HepG2 (cell line): ENCODE results near the gene IRAK2. TPM values are rescaled to one million over a fixed set of nuclear protein-coding genes. Genes with fewer than 3 reads are reported as not detected.

Experiments
- ATAC-seq: fragments of 200-7000 bp; cut with Tn5 transposase; 3 replicates; pipeline ENCODE4 v1.9.1; 2020; ENCODE audit warnings: mild to moderate bottlenecking, moderate library complexity
- BruUV-seq: library from RNA; stranded (reverse); fragments of 400-500 nt; replicated peaks from 2 replicates; lab custom pipeline; 2021; lab: Mats Ljungman, UMichigan
- CTCF ChIA-PET: fragments of 300-600 bp; formaldehyde crosslinking; extraction: SDS; loops from one replicate; lab custom pipeline; 2021; ENCODE audit warnings: low total read pairs, inconsistent platforms, low intra/inter-chr PET ratio; lab: Yijun Ruan, JAX
- POLR2A ChIA-PET: fragments of 350-600 bp; sonication (Branson Sonifier 250); formaldehyde crosslinking; loops from one replicate; lab custom pipeline; 2020; ENCODE audit warnings: antibody characterized with exemption, inconsistent platforms; lab: Yijun Ruan, JAX
- DNase-seq: peaks from one replicate; pipeline ENCODE4 v3.0.0-alpha.2; 2015; ENCODE audit warnings: low spot score
- FAIRE-seq: peaks from 3 replicates; lab custom pipeline; 2011; peaks lifted over from hg19 to GRCh38; lab: Jason Lieb, UNC
- H2AFZ ChIP-seq: one replicate; pipeline ENCODE4 v1.6.1; 2011; ENCODE audit warnings: low read length, inconsistent platforms
- H3K27ac ChIP-seq: fragments of 300-600 bp; 3 replicates; pipeline ENCODE4 v1.8.0; 2011; ENCODE audit warnings: mixed run types, mild to moderate bottlenecking, mixed read lengths, low read length, inconsistent platforms; ENCODE audit not compliant: insufficient read depth; ENCODE audit errors: extremely low read length
- H3K27me3 ChIP-seq, 2 experiments: fragments of 200-600 bp in 1 of 2; 2 replicates in 1 of 2; 3 replicates in 1 of 2; pipeline versions ENCODE4 v1.6.0 to v1.8.0; 2011; ENCODE audit warnings: low read length in 2 of 2, mild to moderate bottlenecking in 2 of 2, moderate library complexity in 2 of 2, inconsistent platforms in 1 of 2; ENCODE audit not compliant: insufficient read depth in 2 of 2, control insufficient read depth in 1 of 2
- H3K36me3 ChIP-seq, 2 experiments: fragments of 200-600 bp in 1 of 2; replicated peaks in 1 of 2; 2 replicates in 1 of 2; 3 replicates in 1 of 2; pipeline versions ENCODE4 v1.5.1 to v1.8.0; 2011; ENCODE audit warnings: low read length in 2 of 2, inconsistent platforms in 1 of 2; ENCODE audit not compliant: insufficient read depth in 2 of 2, control insufficient read depth in 1 of 2
- H3K4me1 ChIP-seq: 2 replicates; pipeline ENCODE4 v1.5.1; 2012; ENCODE audit warnings: low read length, inconsistent platforms; ENCODE audit not compliant: insufficient read depth
- H3K4me2 ChIP-seq: 2 replicates; pipeline ENCODE4 v1.6.0; 2011; ENCODE audit warnings: low read depth, low read length, inconsistent platforms
- H3K4me3 ChIP-seq, 3 experiments: fragments of 200-600 bp in 1 of 3; sonication (generic), shearing (Covaris generic) in 1 of 3; replicated peaks in 1 of 3; 2 replicates each; pipeline ENCODE4 v1.5.1; 2011 to 2016; ENCODE audit warnings: low read length in 3 of 3, inconsistent platforms in 2 of 3, low read depth in 2 of 3, mild to moderate bottlenecking in 2 of 3, control low read depth in 1 of 3, mixed read lengths in 1 of 3; ENCODE audit not compliant: insufficient read depth in 1 of 3
- H3K79me2 ChIP-seq: one replicate; pipeline ENCODE4 v1.6.1; 2011; ENCODE audit warnings: low read length, inconsistent platforms; ENCODE audit not compliant: insufficient read depth
- H3K9ac ChIP-seq: 2 replicates; pipeline ENCODE4 v1.6.0; 2011; ENCODE audit warnings: mild to moderate bottlenecking, low read depth, low read length, inconsistent platforms; ENCODE audit not compliant: insufficient read depth
- H3K9me3 ChIP-seq: 2 replicates; pipeline ENCODE4 v1.5.1; 2012; ENCODE audit warnings: mild to moderate bottlenecking, low read length
- H4K20me1 ChIP-seq: 2 replicates; pipeline ENCODE4 v1.6.0; 2011; ENCODE audit warnings: inconsistent platforms, mild to moderate bottlenecking, low read length, moderate library complexity; ENCODE audit not compliant: insufficient read depth
- EED ChIP-seq: sonication (generic); formaldehyde crosslinking; IDR thresholded peaks from 2 replicates; pipeline ENCODE4 v1.5.0; 2020; ENCODE audit warnings: mild to moderate bottlenecking, missing genetic modification reagents
- ELF4 ChIP-seq: sonication (generic); formaldehyde crosslinking; IDR thresholded peaks from 2 replicates; pipeline ENCODE4 v1.5.0; 2020; ENCODE audit warnings: missing genetic modification reagents, mild to moderate bottlenecking, moderate library complexity, borderline replicate concordance
- FOSL2 ChIP-seq: sonication (generic); formaldehyde crosslinking; IDR thresholded peaks from 2 replicates; pipeline ENCODE4 v1.4.0; 2020; ENCODE audit warnings: missing genetic modification reagents
- GATAD1 ChIP-seq: IDR thresholded peaks from 2 replicates; pipeline ENCODE4 v1.6.1; 2016; ENCODE audit warnings: missing genetic modification reagents, missing compliant biosample characterization
- KAT2B ChIP-seq: fragments of 150-350 bp; IDR thresholded peaks from 2 replicates; pipeline ENCODE4 v1.6.1; 2014; ENCODE audit warnings: low read depth, low read length, borderline replicate concordance
- NFYB ChIP-seq: sonication (generic); formaldehyde crosslinking; IDR thresholded peaks from 2 replicates; pipeline ENCODE4 v1.4.0; 2020; ENCODE audit warnings: missing genetic modification reagents
- REXO4 ChIP-seq: sonication (generic); formaldehyde crosslinking; IDR thresholded peaks from 2 replicates; pipeline ENCODE4 v1.8.0; 2022; ENCODE audit warnings: missing genetic modification reagents, mild to moderate bottlenecking, borderline replicate concordance
- YEATS2 ChIP-seq: sonication (generic); formaldehyde crosslinking; IDR thresholded peaks from 2 replicates; pipeline ENCODE4 v1.4.0; 2020; ENCODE audit warnings: missing genetic modification reagents, borderline replicate concordance
- ZNF207 ChIP-seq: fragments of 450-650 bp; IDR thresholded peaks from 2 replicates; pipeline ENCODE4 v1.6.1; 2016; ENCODE audit warnings: antibody characterized with exemption, borderline replicate concordance
- ZNF607 ChIP-seq: sonication (generic); formaldehyde crosslinking; IDR thresholded peaks from 2 replicates; pipeline ENCODE4 v1.5.1; 2020; ENCODE audit warnings: missing genetic modification reagents, mild to moderate bottlenecking, borderline replicate concordance
- ZNF629 ChIP-seq: sonication (generic); formaldehyde crosslinking; conservative IDR thresholded peaks from 2 replicates; pipeline ENCODE4 v1.5.0; 2020; ENCODE audit warnings: missing genetic modification reagents
- WGBS: methylation state at CpG from one replicate; pipeline ENCODE4 v1.1.6; 2017; ENCODE audit warnings: low lambda C conversion rate; 5-methylcytosine and 5-hydroxymethylcytosine counted together
- in situ Hi-C: cut with HindIII; loops from 2 replicates; pipeline ENCODE4 v1.10.0; 2017; ENCODE audit warnings: low pct_unique_long_range_greater_than_20kb; ENCODE audit not compliant: extremely low pct_ligation_motif_present
- intact Hi-C: fragments of 100-400 bp; cut with micrococcal nuclease; formaldehyde crosslinking; loops from one replicate; pipeline ENCODE4 v1.10.0; 2022; ENCODE audit not compliant: unreplicated experiment
- polyA plus RNA-seq, 8 experiments: library from polyadenylated mRNA; depleted of rRNA in 3 of 8; stranded (reverse) in 7 of 8; unstranded in 1 of 8; fragments of >200 nt; fragmentation: Illumina TruSeq in 4 of 8; extraction: Trizol in 4 of 8; gene quantifications; 2 replicates each; pipeline versions ENCODE4 v1.2.1 to v1.2.3, GENCODE V29; 2011 to 2016; ENCODE audit warnings: low read depth in 4 of 8, missing spikeins in 1 of 8, mixed read lengths in 1 of 8; ENCODE audit not compliant: insufficient read depth in 1 of 8
- total RNA-seq, 5 experiments: library from RNA; depleted of rRNA; stranded (reverse); fragments of >200 nt; fragmentation: Illumina TruSeq; extraction: Trizol; gene quantifications; 2 replicates each; pipeline ENCODE4 v1.2.3, GENCODE V29; 2016; ENCODE audit warnings: low read depth in 1 of 5
- TF ChIP-seq, protein P1 (sequence below): sonication (generic); formaldehyde crosslinking; IDR thresholded peaks from 2 replicates; pipeline ENCODE4 v1.4.0; 2020; ENCODE audit warnings: low read depth, mild to moderate bottlenecking, missing genetic modification reagents
- TF ChIP-seq, protein P2 (sequence below): sonication (generic); formaldehyde crosslinking; IDR thresholded peaks from 2 replicates; pipeline ENCODE4 v1.8.1; 2023; ENCODE audit warnings: missing genetic modification reagents, mild to moderate bottlenecking, borderline replicate concordance

IRAK2 gene
- total and polyA plus RNA-seq, 2 of the 13 experiments (the other 11 are each of a cell fraction or from before 2014, with no cell fraction given): 13.1 to 23.3 TPM

DNA sequence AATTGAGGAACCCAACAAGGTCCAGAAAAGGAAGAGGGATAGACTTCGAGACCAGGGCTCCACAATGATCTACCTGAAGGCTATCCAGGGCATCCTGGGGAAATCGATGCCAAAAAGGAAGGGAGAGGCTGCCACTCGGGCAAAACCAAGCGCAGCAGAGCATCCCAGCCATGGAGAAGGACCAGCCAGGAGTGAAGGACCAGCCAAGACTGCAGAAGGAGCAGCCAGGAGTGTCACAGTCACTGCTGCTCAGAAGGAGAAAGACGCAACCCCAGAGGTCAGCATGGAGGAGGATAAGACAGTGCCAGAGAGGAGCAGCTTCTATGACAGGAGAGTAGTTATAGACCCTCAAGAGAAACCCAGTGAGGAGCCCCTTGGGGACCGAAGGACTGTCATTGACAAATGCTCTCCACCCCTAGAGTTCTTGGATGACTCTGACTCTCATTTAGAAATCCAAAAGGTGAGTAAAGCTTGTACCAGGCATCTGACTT lies 95.5 kb downstream of the IRAK2 start:
- Histone ChIP-seq H4K20me1 (peaks cover 23% of the 10 kb centered on the region; the same call in 1 of the 2 replicates), H3K27me3 (no peaks in the 10 kb centered on the region), H3K4me3 (no peak overlapping the region), H3K4me2 (no peak overlapping the region), H3K27ac (no peak overlapping the region), H2AFZ (no peak overlapping the region), H3K4me1 (peaks cover 15% of the 10 kb centered on the region), H3K9me3 (no peaks in the 10 kb centered on the region), H3K36me3 (peaks cover 23 to 71% of the 10 kb centered on the region in 2 experiments), H3K9ac (no peak overlapping the region)
- ATAC-seq: no peak
- no TSS peak for BruUV-seq
- DNase-seq: no peak
- intact Hi-C loops: no loop called here
- 95% methylated on average over 6 of the region's 6 CpGs for WGBS
- ChIA-PET POLR2A (no interaction called here), CTCF (no interaction called here)
- in situ Hi-C loops: no loop called here
- FAIRE-seq: no peak
- no peak for TF ChIP-seq REXO4
- TF ChIP-seq, all 625 proteins: peak for 0
- peaks cover 82% of the 10 kb centered on the region for H3K79me2 ChIP-seq

DNA sequence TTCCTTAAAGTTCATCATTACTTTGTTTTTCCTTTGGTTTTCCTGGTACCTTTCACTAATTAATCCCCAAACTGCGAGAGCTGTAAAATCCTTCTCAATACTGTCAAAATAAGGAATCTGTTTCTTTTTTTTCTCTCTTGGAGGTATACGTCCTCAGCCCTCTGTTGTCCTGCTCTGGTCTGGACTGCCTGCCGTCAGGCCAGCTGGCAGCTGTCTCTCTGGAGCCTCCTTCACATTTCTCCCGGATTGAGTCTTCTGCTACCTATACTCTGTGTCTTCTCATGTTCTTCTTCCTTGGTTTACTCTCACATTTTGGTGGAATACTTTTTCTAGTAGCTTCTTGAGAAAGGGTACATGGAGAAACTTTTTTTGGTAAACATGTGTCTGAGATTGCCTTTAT lies 97.3 kb downstream of the IRAK2 start:
- H3K9me3 ChIP-seq: no peaks in the 10 kb centered on the region
- H3K4me3 ChIP-seq: no peak overlapping the region
- H4K20me1 ChIP-seq: peaks cover 15% of the 10 kb centered on the region; the same call in 1 of the 2 replicates
- H3K9ac ChIP-seq: no peak overlapping the region
- ATAC-seq (no peak), FAIRE-seq (no peak), DNase-seq (no peak)
- peaks cover 81% of the 10 kb centered on the region for H3K79me2 ChIP-seq
- H3K27me3 ChIP-seq: no peaks in the 10 kb centered on the region
- ChIA-PET POLR2A (interaction anchor here (2.9 kb wide), 1 partner anchor 14 kb away, joined by 16 read pairs; the partner anchor contains the start of gene TATDN2), CTCF (no interaction called here)
- no peak overlapping the region for H2AFZ ChIP-seq
- 90% methylated on average over 4 of the region's 4 CpGs for WGBS
- in situ Hi-C loops (no loop called here), intact Hi-C loops (no loop called here)
- peaks cover 25% of the 10 kb centered on the region for H3K4me1 ChIP-seq
- no TSS peak for BruUV-seq
- no peak overlapping the region for H3K27ac ChIP-seq
- TF ChIP-seq EED (CRISPR knock-in tag) (no peak), ZNF207 (no peak), GATAD1 (CRISPR knock-in tag) (no peak), KAT2B (no peak), FOSL2 (no peak), ZNF607 (no peak), ZNF629 (CRISPR knock-in tag) (no peak), YEATS2 (CRISPR knock-in tag) (no peak), ELF4 (no peak), NFYB (CRISPR knock-in tag) (no peak)
- TF ChIP-seq, protein P1, sequence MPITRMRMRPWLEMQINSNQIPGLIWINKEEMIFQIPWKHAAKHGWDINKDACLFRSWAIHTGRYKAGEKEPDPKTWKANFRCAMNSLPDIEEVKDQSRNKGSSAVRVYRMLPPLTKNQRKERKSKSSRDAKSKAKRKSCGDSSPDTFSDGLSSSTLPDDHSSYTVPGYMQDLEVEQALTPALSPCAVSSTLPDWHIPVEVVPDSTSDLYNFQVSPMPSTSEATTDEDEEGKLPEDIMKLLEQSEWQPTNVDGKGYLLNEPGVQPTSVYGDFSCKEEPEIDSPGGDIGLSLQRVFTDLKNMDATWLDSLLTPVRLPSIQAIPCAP: no peak
- TF ChIP-seq, protein P2, sequence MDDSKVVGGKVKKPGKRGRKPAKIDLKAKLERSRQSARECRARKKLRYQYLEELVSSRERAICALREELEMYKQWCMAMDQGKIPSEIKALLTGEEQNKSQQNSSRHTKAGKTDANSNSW (CRISPR knock-in tag): no peak
- peaks cover 23 to 70% of the 10 kb centered on the region in 2 experiments for H3K36me3 ChIP-seq
- H3K4me2 ChIP-seq: no peak overlapping the region
